Transverse colon (tissue), 4 donors: ENCODE results near the gene TRAK1. TPM values are rescaled to one million over a fixed set of nuclear protein-coding genes. Genes with fewer than 3 reads are reported as not detected.

Experiments used
- DNase-seq: peaks from one replicate; pipeline ENCODE4 v3.0.0-alpha.2; 2019
- H3K27ac ChIP-seq, 4 donors: fragments of 200-600 bp; sonication (generic); 2 replicates each; pipeline ENCODE4 v1.5.1; 2016 to 2018; ENCODE audit warnings: inconsistent platforms in 4 of 4
- H3K27me3 ChIP-seq: fragments of 200-600 bp; sonication (generic); 2 replicates; pipeline ENCODE4 v1.5.1; 2017; ENCODE audit warnings: inconsistent platforms
- H3K36me3 ChIP-seq, 4 donors: fragments of 200-600 bp; sonication (generic); 2 replicates each; pipeline ENCODE4 v1.5.1; 2017 to 2019; ENCODE audit warnings: inconsistent platforms in 4 of 4
- H3K4me1 ChIP-seq, 4 donors: fragments of 200-600 bp; sonication (generic); 2 replicates each; pipeline ENCODE4 v1.5.1; 2017 to 2020; ENCODE audit warnings: inconsistent platforms in 4 of 4
- H3K4me3 ChIP-seq, 4 donors: fragments of 200-600 bp; sonication (generic); 1 replicate in 1 of 4; 2 replicates in 3 of 4; pipeline versions ENCODE4 v1.5.1 to v1.6.1; 2017 to 2019; ENCODE audit warnings: inconsistent platforms in 4 of 4
- H3K9me3 ChIP-seq, 2 donors: fragments of 200-600 bp; sonication (generic); 2 replicates each; pipeline ENCODE4 v1.5.1; 2017 to 2019; ENCODE audit warnings: inconsistent platforms in 2 of 2
- EP300 ChIP-seq: sonication (generic); formaldehyde crosslinking; IDR thresholded peaks from one replicate; pipeline ENCODE4 v1.6.1; 2017; ENCODE audit warnings: antibody characterized with exemption, low read depth
- POLR2A ChIP-seq: fragments of 450-650 bp; IDR thresholded peaks from one replicate; pipeline ENCODE4 v1.6.1; 2016; ENCODE audit warnings: antibody characterized with exemption, mild to moderate bottlenecking, moderate library complexity
- POLR2AphosphoS5 ChIP-seq, 3 donors: sonication (generic); formaldehyde crosslinking; IDR thresholded peaks; one replicate each; pipeline ENCODE4 v1.6.1; 2016; ENCODE audit warnings: antibody characterized with exemption in 3 of 3
- WGBS, 2 donors: methylation state at CpG; one replicate each; pipeline ENCODE4 v1.1.5; 2018; ENCODE audit warnings: low coverage in 1 of 2; 5-methylcytosine and 5-hydroxymethylcytosine counted together
- in situ Hi-C, 4 donors: fragments of 200-750 bp; cut with MboI; loops; one replicate each; pipeline versions ENCODE4 v1.15.0 to v1.15.1; 2017; ENCODE audit warnings: low sequenced_read_pairs in 3 of 4, low pct_ligation_motif_present in 1 of 4, low pct_unique_long_range_greater_than_20kb in 1 of 4
- intact Hi-C: fragments of 100-400 bp; cut with DNase I; formaldehyde crosslinking; loops from one replicate; pipeline ENCODE4 v1.15.1; 2023; ENCODE audit warnings: low total_unique reads
- total RNA-seq, 4 donors: library from RNA; depleted of rRNA; stranded (reverse); fragments of >200 nt; gene quantifications; one replicate each; pipeline ENCODE4 v1.1.0, GENCODE V29; 2016
- TF ChIP-seq, protein P1 (sequence below), 5 experiments: fragments of 200-600 bp in 3 of 5; fragments of 450-650 bp in 2 of 5; sonication (generic) in 3 of 5; IDR thresholded peaks; 1 replicate in 2 of 5; 2 replicates in 3 of 5; pipeline ENCODE4 v1.5.1; 2016 to 2017; ENCODE audit warnings: antibody characterized with exemption in 5 of 5, inconsistent platforms in 3 of 5, mild to moderate bottlenecking in 2 of 5, moderate library complexity in 1 of 5

The TRAK1 gene
- total RNA-seq, 4 donors from 2014 or later, result 91.7 to 247 (median 115) TPM

DNA sequence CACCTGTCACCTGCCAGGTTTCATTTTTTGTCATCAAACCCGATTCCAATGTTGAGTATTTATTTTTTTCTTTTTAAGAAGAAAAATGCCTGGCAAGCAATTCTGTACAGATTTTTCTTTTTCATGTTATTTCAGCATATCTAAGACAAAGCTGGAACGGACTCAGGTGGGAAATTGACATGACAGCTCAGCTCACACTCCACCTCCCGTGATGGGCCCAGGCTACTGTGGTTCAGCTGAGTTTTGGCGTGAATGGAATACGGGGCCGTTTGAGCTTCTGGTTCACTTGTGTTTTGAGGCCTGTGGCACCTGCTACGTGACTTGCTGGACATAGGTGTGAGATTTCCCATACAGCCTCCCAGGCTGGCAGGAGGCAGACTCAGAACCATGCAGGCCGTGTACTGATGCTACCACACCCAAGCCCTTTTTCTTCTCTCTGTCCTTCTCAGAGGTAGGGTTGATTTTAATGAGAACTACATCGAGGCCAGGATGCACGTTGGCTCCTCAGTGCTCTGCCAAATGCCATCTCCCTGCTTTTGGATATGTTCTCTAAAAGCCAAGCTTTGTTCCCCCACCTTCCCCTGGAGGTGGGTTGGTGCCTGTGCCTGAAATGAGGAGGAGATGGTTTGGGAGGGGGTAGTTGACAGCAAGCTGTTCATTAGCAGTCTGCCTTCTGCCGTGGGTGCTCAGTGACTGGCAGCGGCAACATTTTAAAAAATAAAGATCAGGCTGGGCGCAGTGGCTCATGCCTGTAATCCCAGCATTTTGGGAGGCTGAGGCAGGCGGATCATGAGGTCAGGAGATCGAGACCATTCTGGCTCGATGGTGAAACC lies 48.7 kb downstream of the TRAK1 start:
- TF ChIP-seq POLR2A (no peak), POLR2AphosphoS5 (IDR thresholded peaks at IDR 0.05) (no peak), EP300 (no peak)
- TF ChIP-seq, protein P1, sequence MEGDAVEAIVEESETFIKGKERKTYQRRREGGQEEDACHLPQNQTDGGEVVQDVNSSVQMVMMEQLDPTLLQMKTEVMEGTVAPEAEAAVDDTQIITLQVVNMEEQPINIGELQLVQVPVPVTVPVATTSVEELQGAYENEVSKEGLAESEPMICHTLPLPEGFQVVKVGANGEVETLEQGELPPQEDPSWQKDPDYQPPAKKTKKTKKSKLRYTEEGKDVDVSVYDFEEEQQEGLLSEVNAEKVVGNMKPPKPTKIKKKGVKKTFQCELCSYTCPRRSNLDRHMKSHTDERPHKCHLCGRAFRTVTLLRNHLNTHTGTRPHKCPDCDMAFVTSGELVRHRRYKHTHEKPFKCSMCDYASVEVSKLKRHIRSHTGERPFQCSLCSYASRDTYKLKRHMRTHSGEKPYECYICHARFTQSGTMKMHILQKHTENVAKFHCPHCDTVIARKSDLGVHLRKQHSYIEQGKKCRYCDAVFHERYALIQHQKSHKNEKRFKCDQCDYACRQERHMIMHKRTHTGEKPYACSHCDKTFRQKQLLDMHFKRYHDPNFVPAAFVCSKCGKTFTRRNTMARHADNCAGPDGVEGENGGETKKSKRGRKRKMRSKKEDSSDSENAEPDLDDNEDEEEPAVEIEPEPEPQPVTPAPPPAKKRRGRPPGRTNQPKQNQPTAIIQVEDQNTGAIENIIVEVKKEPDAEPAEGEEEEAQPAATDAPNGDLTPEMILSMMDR (IDR thresholded peaks at IDR 0.05), result no peak
- DNase-seq, result no peak
- Histone ChIP-seq H3K27me3 (no peaks in the 10 kb centered on the region), H3K4me1 (peaks cover 0 to 19% (median 4%) of the 10 kb centered on the region in 4 donors), H3K4me3 (no peak overlapping the region), H3K27ac (no peak overlapping the region), H3K36me3 (no peaks in the 10 kb centered on the region), H3K9me3 (no peaks in the 10 kb centered on the region)
- 93 to 95% methylated on average over 9 to 16 of the region's 16 CpGs for WGBS, 2 donors
- intact Hi-C loops, result no loop called here
- in situ Hi-C loops, result no loop called here

DNA sequence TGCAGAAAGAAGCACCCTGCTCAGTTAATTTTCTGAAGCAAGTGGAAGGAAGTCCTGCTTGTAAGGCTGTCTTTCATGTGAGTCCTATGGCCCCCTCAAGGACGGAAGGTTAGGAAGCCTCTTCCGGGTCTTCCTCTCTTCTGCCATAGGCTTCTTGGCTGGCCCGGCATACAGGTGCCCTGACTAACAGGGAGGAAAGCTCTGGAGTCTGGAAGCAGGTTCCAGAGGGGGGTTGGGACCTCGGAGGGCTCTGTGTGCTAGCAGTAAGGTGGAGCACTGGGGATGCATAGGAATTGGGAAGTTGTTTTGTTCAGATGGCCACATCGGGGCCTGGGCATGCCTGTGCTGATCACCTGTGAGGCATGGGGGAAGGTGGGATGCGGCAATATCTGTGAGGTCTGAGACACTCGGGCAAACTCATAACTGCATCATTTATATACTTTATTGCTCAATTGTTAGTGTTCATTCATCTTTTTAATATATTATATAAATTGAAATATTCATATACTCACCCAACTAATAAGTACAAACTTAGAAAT lies 49.6 kb downstream of the TRAK1 start:
- intact Hi-C loops, result no loop called here
- WGBS, 2 donors, result 87 to 88% methylated on average over 4 to 7 of the region's 7 CpGs

DNA sequence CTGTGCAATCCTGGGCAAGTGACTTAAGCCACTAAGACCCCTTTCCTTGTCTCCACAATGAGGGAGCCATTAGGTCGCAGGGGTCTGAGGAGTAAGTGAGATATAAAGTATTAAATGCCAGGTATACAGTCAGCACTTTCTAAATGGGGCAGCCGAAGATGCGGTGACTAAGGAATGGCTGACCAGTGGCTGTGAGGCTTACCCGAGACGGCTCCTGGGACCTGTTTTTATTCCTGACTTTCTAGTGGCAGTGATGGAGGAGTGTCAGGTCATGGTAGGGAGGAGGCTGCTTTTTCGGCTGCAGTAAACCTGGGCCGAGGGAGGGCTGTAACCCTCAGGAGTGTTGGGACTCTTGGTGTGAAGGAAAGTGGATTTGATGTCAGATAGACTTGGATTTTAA lies 52.3 kb downstream of the TRAK1 start:
- H3K36me3 ChIP-seq, result no peaks in the 10 kb centered on the region
- H3K4me1 ChIP-seq, result peaks cover 0 to 4% (median 3%) of the 10 kb centered on the region in 4 donors
- no peaks in the 10 kb centered on the region for H3K9me3 ChIP-seq
- TF ChIP-seq POLR2AphosphoS5 (IDR thresholded peaks at IDR 0.05) (no peak), POLR2A (no peak), EP300 (no peak)
- TF ChIP-seq, protein P1 (IDR thresholded peaks at IDR 0.05), result no peak
- no peak for DNase-seq
- no peak overlapping the region for H3K4me3 ChIP-seq
- in situ Hi-C loops (no loop called here), intact Hi-C loops (no loop called here)
- no peaks in the 10 kb centered on the region for H3K27me3 ChIP-seq
- no peak overlapping the region for H3K27ac ChIP-seq
- 80 to 92% methylated on average over 2 to 7 of the region's 7 CpGs for WGBS, 2 donors

More for the DNA sequence above, 49.6 kb downstream of the TRAK1 start:
- no peak overlapping the region for H3K4me3 ChIP-seq
- no peaks in the 10 kb centered on the region for H3K9me3 ChIP-seq
- no peaks in the 10 kb centered on the region for H3K36me3 ChIP-seq
- no peaks in the 10 kb centered on the region for H3K27me3 ChIP-seq
- TF ChIP-seq, protein P1 (IDR thresholded peaks at IDR 0.05), result no peak
- no peak for TF ChIP-seq POLR2AphosphoS5 (IDR thresholded peaks at IDR 0.05)
- TF ChIP-seq POLR2A, result no peak
- TF ChIP-seq EP300, result no peak
- no peak overlapping the region for H3K27ac ChIP-seq
- H3K4me1 ChIP-seq, result peaks cover 0 to 10% (median under 1%) of the 10 kb centered on the region in 4 donors
- in situ Hi-C loops, result no loop called here
- DNase-seq, result no peak

DNA sequence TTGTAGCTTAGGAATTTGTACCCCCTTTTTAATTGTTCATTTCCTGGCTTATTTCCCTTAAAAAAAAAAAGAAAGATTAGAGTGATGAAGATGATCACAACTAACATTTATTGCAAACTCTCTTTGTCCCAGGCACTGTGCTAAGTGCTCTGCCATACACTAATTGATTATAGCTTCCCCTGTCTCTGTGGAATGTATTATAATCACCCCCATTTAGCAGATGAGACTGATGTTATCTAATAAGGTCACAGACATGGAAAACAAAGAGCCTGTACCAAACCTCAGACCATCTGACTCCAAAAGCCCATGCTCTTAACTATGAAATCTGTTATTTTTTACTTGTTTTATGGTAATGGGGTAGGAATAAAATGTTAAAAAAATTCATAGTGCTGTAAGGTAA lies 53.1 kb downstream of the TRAK1 start:
- H3K4me1 ChIP-seq, result peaks cover 2 to 12% (median 7%) of the 10 kb centered on the region in 4 donors
- TF ChIP-seq POLR2AphosphoS5 (IDR thresholded peaks at IDR 0.05) (no peak), EP300 (no peak), POLR2A (no peak)
- TF ChIP-seq, protein P1 (IDR thresholded peaks at IDR 0.05), result no peak
- H3K36me3 ChIP-seq, result no peaks in the 10 kb centered on the region
- H3K9me3 ChIP-seq, result no peaks in the 10 kb centered on the region
- intact Hi-C loops (no loop called here), in situ Hi-C loops (no loop called here)
- no peaks in the 10 kb centered on the region for H3K27me3 ChIP-seq
- no peak for DNase-seq
- H3K4me3 ChIP-seq, result no peak overlapping the region
- H3K27ac ChIP-seq, result no peak overlapping the region
